Upper lobe of right lung (tissue), 1 donor: Measurements from ENCODE around the gene GGA3. TPM values are rescaled to one million over a fixed set of nuclear protein-coding genes. Genes with fewer than 3 reads are reported as not detected.
"Not testable (repeated sequence)": the region's sequence is repeated elsewhere in the genome, so short reads cannot be mapped to it uniquely, and the experiment has no call there.

ENCODE experiments used
- ATAC-seq: fragments of 200-7000 bp; cut with Tn5 transposase; one replicate; pipeline ENCODE4 v1.9.1; 2020; ENCODE audit warnings: mild to moderate bottlenecking, moderate library complexity
- DNase-seq: peaks from one replicate; pipeline ENCODE4 v3.0.0-alpha.2; 2020
- H3K27ac ChIP-seq: fragments of 200-600 bp; one replicate; pipeline ENCODE4 v1.8.0; 2022
- H3K27me3 ChIP-seq: fragments of 200-600 bp; one replicate; pipeline ENCODE4 v1.8.0; 2022; ENCODE audit warnings: mild to moderate bottlenecking
- H3K36me3 ChIP-seq: fragments of 200-600 bp; one replicate; pipeline ENCODE4 v1.8.0; 2022
- H3K4me1 ChIP-seq: fragments of 200-600 bp; one replicate; pipeline ENCODE4 v1.8.0; 2022
- H3K4me3 ChIP-seq: fragments of 200-600 bp; one replicate; pipeline ENCODE4 v1.8.0; 2022; ENCODE audit warnings: mild to moderate bottlenecking
- H3K9me3 ChIP-seq: fragments of 200-600 bp; one replicate; pipeline ENCODE4 v1.8.0; 2022
- CTCF ChIP-seq: fragments of 200-600 bp; IDR thresholded peaks from one replicate; pipeline ENCODE4 v1.8.0; 2022; ENCODE audit warnings: antibody characterized with exemption
- intact Hi-C: fragments of 100-400 bp; cut with DNase I; formaldehyde crosslinking; loops from one replicate; pipeline ENCODE4 v1.11.0; 2022
- total RNA-seq: library from RNA; stranded (reverse); fragmentation: NEBNext Ultra II Directional; extraction: Animal tissue kit (Norgen Biotek cat#: 25700); gene quantifications from one replicate; pipeline ENCODE4 v1.2.1, GENCODE V29; 2021
- donor health status: DM: no; HTN: yes; CAD: no; lungs with severe emphysema.

GGA3 gene
- total RNA-seq, 1 donor from 2014 or later: 52.7 TPM

- Histone ChIP-seq H3K36me3 (peaks cover 9% of the 10 kb centered on the region), H3K27me3 (no peaks in the 10 kb centered on the region), H3K27ac (peak overlapping the region; percentile 93), H3K9me3 (no peaks in the 10 kb centered on the region), H3K4me3 (peak overlapping the region; percentile 67), H3K4me1 (no peaks in the 10 kb centered on the region)
- peak; percentile 75 for DNase-seq
- no peak for TF ChIP-seq CTCF
- intact Hi-C loops: no loop called here
- peak; percentile 44 for ATAC-seq
Measured at GRCh38 chr17:75288770-75289114, 27.3 kb upstream of the GGA3 start.

- ATAC-seq: no peak
- no peaks in the 10 kb centered on the region for H3K27me3 ChIP-seq
- intact Hi-C loops: no loop called here
- peak overlapping the region; percentile 93 for H3K27ac ChIP-seq
- H3K36me3 ChIP-seq: peaks cover 9% of the 10 kb centered on the region
- DNase-seq: no peak
- no peak for TF ChIP-seq CTCF
- no peaks in the 10 kb centered on the region for H3K4me1 ChIP-seq
- H3K9me3 ChIP-seq: no peaks in the 10 kb centered on the region
- H3K4me3 ChIP-seq: peak overlapping the region; percentile 67
Measured at GRCh38 chr17:75288359-75288758, 27.0 kb upstream of the GGA3 start.

GRCh38 chr17:75287221-75287620, 25.8 kb upstream of the GGA3 start:
- no peak for TF ChIP-seq CTCF
- H3K27ac ChIP-seq: no peak overlapping the region
- no peaks in the 10 kb centered on the region for H3K9me3 ChIP-seq
- no peak for ATAC-seq
- intact Hi-C loops: no loop called here
- H3K36me3 ChIP-seq: peaks cover 11% of the 10 kb centered on the region
- H3K4me3 ChIP-seq: no peak overlapping the region
- no peaks in the 10 kb centered on the region for H3K4me1 ChIP-seq
- no peak for DNase-seq
- H3K27me3 ChIP-seq: no peaks in the 10 kb centered on the region

- Histone ChIP-seq H3K4me1 (no peaks in the 10 kb centered on the region), H3K27ac (no peak overlapping the region), H3K36me3 (peaks cover 19% of the 10 kb centered on the region), H3K9me3 (no peaks in the 10 kb centered on the region), H3K4me3 (no peak overlapping the region), H3K27me3 (no peaks in the 10 kb centered on the region)
- TF ChIP-seq CTCF: no peak
- no peak for DNase-seq
- ATAC-seq: no peak
- intact Hi-C loops: no loop called here
Measured at GRCh38 chr17:75285123-75285522, 23.7 kb upstream of the GGA3 start.

- H3K27ac ChIP-seq, DNase-seq, intact Hi-C loops, H3K27me3 ChIP-seq, H3K4me1 ChIP-seq, ATAC-seq, H3K4me3 ChIP-seq, H3K9me3 ChIP-seq: not testable (repeated sequence)
- peaks cover 15% of the 10 kb centered on the region for H3K36me3 ChIP-seq
Measured at GRCh38 chr17:75280189-75280588, 18.8 kb upstream of the GGA3 start.

GRCh38 chr17:75277664-75278071, 16.3 kb upstream of the GGA3 start:
- Histone ChIP-seq H3K27ac (peak overlapping the region; percentile 63), H3K4me3 (no peak overlapping the region), H3K27me3 (no peaks in the 10 kb centered on the region), H3K36me3 (peaks cover 14% of the 10 kb centered on the region), H3K9me3 (no peaks in the 10 kb centered on the region), H3K4me1 (peaks cover 1% of the 10 kb centered on the region)
- TF ChIP-seq CTCF: no peak
- intact Hi-C loops: no loop called here
- DNase-seq (no peak), ATAC-seq (peak; percentile 72)
